Testis (tissue), 3 donors: ENCODE data around the gene CLDN34. TPM values are rescaled to one million over a fixed set of nuclear protein-coding genes. Genes with fewer than 3 reads are reported as not detected.

Source experiments
- DNase-seq: peaks from one replicate; pipeline ENCODE4 v3.0.0-alpha.2; 2019
- H3K27ac ChIP-seq, 2 donors: fragments of 200-600 bp; sonication (generic); one replicate each; pipeline ENCODE4 v1.5.1; 2019
- H3K27me3 ChIP-seq: fragments of 200-600 bp; sonication (generic); one replicate; pipeline ENCODE4 v1.5.1; 2019
- H3K36me3 ChIP-seq: fragments of 200-600 bp; sonication (generic); one replicate; pipeline ENCODE4 v1.5.1; 2017; ENCODE audit warnings: low read depth; ENCODE audit errors: missing control alignments
- H3K4me1 ChIP-seq: fragments of 200-600 bp; sonication (generic); one replicate; pipeline ENCODE4 v1.5.1; 2019
- H3K4me3 ChIP-seq, 2 donors: fragments of 200-600 bp; sonication (generic); one replicate each; pipeline ENCODE4 v1.5.1; 2017 to 2019
- H3K9me3 ChIP-seq: fragments of 200-600 bp; sonication (generic); one replicate; pipeline ENCODE4 v1.5.1; 2017
- CTCF ChIP-seq, 3 experiments: fragments of 450-650 bp in 2 of 3; fragments of 200-600 bp in 1 of 3; sonication (generic) in 1 of 3; IDR thresholded peaks; one replicate each; pipeline ENCODE4 v1.5.1; 2016 to 2019; ENCODE audit warnings: antibody characterized with exemption in 3 of 3, mild to moderate bottlenecking in 2 of 3, moderate library complexity in 1 of 3
- POLR2A ChIP-seq: fragments of 450-650 bp; IDR thresholded peaks from one replicate; pipeline ENCODE4 v1.6.1; 2017; ENCODE audit warnings: antibody characterized with exemption, mild to moderate bottlenecking, moderate library complexity
- WGBS, 2 donors: methylation state at CpG; one replicate each; pipeline ENCODE4 v1.1.5; 2018; 5-methylcytosine and 5-hydroxymethylcytosine counted together
- intact Hi-C: fragments of 100-400 bp; cut with DNase I; formaldehyde crosslinking; loops from one replicate; pipeline ENCODE4 v1.15.1; 2023; ENCODE audit warnings: low total_unique reads
- polyA plus RNA-seq: library from polyadenylated mRNA; stranded (reverse); fragments of 350-450 nt; fragmentation: Illumina TruSeq; extraction: RNeasy Lipid Tissue Mini Kit (QIAGEN cat#74804); gene quantifications from one replicate; pipeline ENCODE4 v1.2.3, GENCODE V29; 2014; ENCODE audit warnings: low read depth, low replicate concordance; ENCODE audit not compliant: insufficient read depth
- total RNA-seq, 2 donors: library from RNA; depleted of rRNA; stranded (reverse); fragments of >200 nt; gene quantifications; one replicate each; pipeline ENCODE4 v1.2.3, GENCODE V29; 2016

Gene CLDN34
- total and polyA plus RNA-seq, 3 donors from 2014 or later = 1.2 to 4.3 (median 3.0) TPM

GRCh38 chrX:10014462-10015354, 47.5 kb downstream of the CLDN34 start:
- DNase-seq = peak; percentile 88
- Histone ChIP-seq H3K36me3 (no peaks in the 10 kb centered on the region), H3K4me3 (peak overlapping the region; percentile 52 to 74), H3K27ac (peak overlapping the region; percentile 81 to 83), H3K4me1 (no peaks in the 10 kb centered on the region), H3K27me3 (no peaks in the 10 kb centered on the region), H3K9me3 (no peaks in the 10 kb centered on the region)
- intact Hi-C loops = no loop called here
- WGBS, 2 donors = 0% methylated on average over 42 of the region's 110 CpGs; no CpG with 5 or more reads in 1 of the 2 donors
- TF ChIP-seq POLR2A (no peak), CTCF (IDR thresholded peaks at IDR 0.05) (no peak)

GRCh38 chrX:10015355-10015722, 48.2 kb downstream of the CLDN34 start:
- no peaks in the 10 kb centered on the region for H3K4me1 ChIP-seq
- no peaks in the 10 kb centered on the region for H3K36me3 ChIP-seq
- H3K27ac ChIP-seq = peak overlapping the region in 1 of 2 donors; percentile 85
- H3K4me3 ChIP-seq = peak overlapping the region; percentile 53 to 67
- no peaks in the 10 kb centered on the region for H3K27me3 ChIP-seq
- WGBS, 2 donors = no CpG with 5 or more reads among the region's 71 CpGs
- DNase-seq = no peak
- no peaks in the 10 kb centered on the region for H3K9me3 ChIP-seq
- intact Hi-C loops = no loop called here
- TF ChIP-seq POLR2A (no peak), CTCF (IDR thresholded peaks at IDR 0.05) (no peak)

GRCh38 chrX:10015723-10016518, 48.8 kb downstream of the CLDN34 start:
- Histone ChIP-seq H3K27me3 (no peaks in the 10 kb centered on the region), H3K36me3 (no peaks in the 10 kb centered on the region), H3K4me1 (no peaks in the 10 kb centered on the region), H3K27ac (peak overlapping the region; percentile 80 to 85), H3K9me3 (no peaks in the 10 kb centered on the region), H3K4me3 (peak overlapping the region; percentile 53 to 67)
- intact Hi-C loops = no loop called here
- TF ChIP-seq POLR2A (no peak), CTCF (IDR thresholded peaks at IDR 0.05) (no peak)
- 1% methylated on average over 22 of the region's 87 CpGs; no CpG with 5 or more reads in 1 of the 2 donors for WGBS, 2 donors
- no peak for DNase-seq

- Histone ChIP-seq H3K27me3 (no peaks in the 10 kb centered on the region), H3K4me3 (peak overlapping the region; percentile 53 to 67), H3K9me3 (no peaks in the 10 kb centered on the region), H3K36me3 (no peaks in the 10 kb centered on the region), H3K27ac (peak overlapping the region; percentile 80 to 85), H3K4me1 (no peaks in the 10 kb centered on the region)
- no peak for TF ChIP-seq CTCF (IDR thresholded peaks at IDR 0.05)
- no peak for DNase-seq
- intact Hi-C loops = no loop called here
- WGBS, 2 donors = 7 to 8% methylated on average over 8 to 11 of the region's 11 CpGs
Measured at GRCh38 chrX:10016519-10017132, 49.5 kb downstream of the CLDN34 start.
